ENCODE measurements around the gene CT45A10.
"Not testable (repeated sequence)": the region's sequence is repeated elsewhere in the genome, so short reads cannot be mapped to it uniquely, and the experiment has no call there.

The CT45A10 gene, protein sequence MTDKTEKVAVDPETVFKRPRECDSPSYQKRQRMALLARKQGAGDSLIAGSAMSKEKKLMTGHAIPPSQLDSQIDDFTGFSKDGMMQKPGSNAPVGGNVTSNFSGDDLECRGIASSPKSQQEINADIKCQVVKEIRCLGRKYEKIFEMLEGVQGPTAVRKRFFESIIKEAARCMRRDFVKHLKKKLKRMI

DNA sequence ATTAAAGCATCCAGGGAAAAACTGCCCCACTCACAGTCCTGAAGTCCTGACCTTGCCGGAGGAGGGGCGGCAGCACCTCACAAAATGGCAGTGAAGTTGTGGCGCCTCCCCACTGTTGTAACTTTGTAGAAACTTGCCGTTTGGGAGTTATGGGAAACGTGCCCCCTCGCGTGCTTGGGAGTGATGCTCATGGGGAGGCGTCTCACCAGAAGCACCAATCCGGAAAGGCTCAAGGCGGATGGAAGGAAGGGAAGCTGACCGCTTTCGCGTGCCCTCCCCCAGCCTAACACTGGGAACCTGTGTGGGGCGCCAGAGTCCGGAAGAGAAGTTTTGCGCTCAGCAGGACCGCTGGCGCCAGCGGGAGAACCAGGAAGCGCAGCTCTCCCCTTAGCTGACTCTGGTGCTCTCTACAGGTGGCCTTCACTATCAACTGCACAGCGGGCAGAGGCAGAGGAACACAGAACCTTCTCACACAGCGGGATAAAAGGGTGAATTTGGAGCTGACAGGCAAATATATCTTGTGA is at the start of gene CT45A10, which contains the start of gene SAGE1:
CT45A10 (minus strand) TSS at position 151 of the 524 bp plus-strand sequence. CDS start 8,100 bp downstream, outside the sequence.
SAGE1 (plus strand) TSS at position 423 of the 524 bp plus-strand sequence. CDS start 2,527 bp downstream, outside the sequence.
- DNase-seq (ENCODE audit: low spot score), result no peak

DNA sequence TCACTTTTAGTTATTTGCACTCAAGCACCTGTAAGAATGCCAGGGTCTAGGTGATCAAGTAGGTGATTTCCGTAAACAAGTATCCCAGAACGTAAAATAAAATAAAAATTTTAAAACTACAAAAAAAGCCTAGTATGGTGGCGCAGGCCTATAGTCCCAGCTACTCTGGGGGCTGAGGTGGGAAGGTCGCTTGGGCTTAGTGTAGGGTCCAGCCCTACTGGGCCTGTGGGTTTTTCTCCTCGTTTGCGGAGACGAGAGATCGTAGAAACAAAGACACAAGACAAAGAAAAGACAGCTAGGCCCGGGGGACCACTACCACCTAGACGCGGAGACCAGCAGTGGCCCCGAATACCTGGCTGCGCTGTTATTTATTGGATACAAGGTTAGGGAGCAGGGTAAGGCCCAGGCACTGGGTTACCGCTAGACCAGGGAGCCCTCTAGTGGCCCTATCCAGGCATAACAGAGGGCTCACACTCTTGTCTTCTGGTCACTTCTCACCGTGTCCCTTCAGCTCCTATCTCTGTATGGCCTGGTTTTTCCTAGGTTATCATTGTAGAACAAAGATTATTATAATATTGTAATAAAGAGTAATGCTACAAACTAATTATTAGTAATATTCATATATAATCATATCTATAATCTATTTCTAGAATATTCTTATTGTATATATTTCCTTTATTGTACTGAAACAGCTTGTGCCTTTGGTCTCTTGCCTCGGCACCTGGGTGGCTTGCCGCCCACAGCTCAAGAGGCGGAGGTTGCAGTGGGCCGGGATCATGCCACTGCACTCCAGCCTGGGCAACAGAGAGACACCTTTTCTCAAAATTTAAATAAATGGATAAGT is 38.6 kb upstream of the CT45A10 start:
- DNase-seq (ENCODE audit: low spot score), result peak; percentile 26

DNA sequence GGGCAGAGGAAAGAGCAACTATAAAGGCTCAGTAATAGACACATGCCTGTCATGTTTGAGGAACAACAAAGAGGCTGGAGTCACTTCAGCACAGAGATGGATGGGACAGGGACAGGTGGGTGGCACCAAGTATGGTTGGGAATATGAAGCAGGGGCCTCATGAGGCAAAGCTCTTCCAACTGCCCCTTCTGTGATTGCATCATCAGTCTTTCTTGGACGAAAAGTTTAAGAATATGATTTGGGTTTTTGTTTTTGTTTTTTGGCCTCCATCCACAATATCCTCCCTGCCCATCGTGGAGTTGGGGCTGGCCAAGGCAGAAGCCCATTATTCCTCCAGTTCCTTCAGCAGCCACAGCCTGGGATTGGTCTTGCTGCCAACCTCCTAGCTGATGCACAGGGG is 34.7 kb upstream of the CT45A10 start:
- DNase-seq (ENCODE audit: low spot score), result no peak

DNA sequence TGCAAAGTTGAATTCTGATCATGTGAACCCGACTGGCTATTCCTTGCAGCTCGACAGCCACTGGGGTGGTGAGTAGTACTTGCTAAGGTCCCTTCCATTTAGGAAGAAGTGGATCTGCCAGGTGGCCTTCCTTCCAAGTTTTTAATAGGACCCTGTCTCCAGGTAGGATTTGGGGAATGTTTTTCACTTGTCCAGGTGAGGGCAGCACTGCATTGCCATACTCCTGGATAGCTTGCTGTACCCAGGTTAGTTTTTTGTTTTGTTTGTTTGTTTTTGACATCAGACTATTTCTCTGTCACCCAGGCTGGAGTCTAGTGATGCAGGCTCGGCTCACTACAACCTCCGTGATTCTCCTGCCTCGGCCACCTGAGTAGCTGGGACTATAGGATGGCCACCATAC is 30.1 kb upstream of the CT45A10 start:
- peak; percentile 1 for DNase-seq (ENCODE audit: low spot score)

DNA sequence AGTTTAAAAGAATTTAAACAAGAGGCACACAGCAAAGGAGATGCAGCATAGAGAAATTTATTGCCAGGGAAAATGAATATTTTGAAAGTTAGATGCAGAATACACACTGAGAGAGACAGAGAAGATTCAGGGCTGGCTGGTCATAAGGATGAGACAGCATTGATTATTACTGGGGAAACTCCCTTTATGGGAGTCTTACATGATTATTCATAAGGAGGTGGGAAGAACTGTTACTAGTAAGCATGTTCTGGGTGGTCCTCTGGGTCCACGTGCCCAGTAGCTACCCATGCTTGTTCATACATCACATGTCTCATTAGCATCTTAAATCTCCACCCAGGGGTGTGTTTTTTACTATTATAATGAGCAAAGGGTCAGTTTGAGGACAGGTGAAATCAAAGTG is 27.3 kb upstream of the CT45A10 start:
- not testable (repeated sequence) for DNase-seq (ENCODE audit: low spot score)

DNA sequence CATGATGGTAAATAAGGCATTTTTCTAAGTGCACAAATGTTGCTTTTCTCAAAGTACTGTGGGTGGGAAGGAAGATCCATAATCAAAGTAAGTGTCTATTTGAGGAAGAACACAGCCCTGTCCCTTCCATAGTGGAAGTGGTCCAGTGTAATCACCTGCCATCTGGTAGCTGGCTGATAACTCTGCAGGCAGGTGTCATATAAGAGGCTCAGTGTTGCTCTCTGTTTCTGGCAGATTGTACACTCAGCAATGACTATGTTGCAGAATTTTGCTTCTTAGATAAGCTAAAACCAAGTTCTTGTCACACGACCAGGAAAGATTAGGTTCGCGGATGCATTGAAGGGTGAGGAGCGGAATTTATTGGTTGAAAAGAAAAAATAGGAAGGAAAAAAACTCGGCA is 21.2 kb upstream of the CT45A10 start:
- no peak for DNase-seq (ENCODE audit: low spot score)

DNA sequence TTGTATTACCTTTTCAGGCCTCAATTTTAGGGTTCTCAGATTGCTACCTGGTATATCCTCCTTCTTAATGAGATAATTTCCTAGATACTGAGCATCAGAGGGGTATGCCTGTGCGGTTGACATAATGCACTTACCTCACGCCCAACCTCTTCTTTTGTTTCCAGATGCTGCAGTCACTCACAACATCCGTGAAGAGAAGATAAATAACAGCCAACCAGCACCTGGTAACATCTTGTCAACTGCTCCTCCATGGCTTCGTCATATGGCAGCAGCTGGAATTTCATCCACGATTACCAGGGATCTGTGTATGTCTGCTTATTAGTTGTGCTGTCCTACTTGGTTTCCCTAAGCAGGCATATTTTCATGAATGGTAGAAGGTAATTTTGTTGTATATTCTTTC is 17.0 kb upstream of the CT45A10 start:
- no peak for DNase-seq (ENCODE audit: low spot score)

DNA sequence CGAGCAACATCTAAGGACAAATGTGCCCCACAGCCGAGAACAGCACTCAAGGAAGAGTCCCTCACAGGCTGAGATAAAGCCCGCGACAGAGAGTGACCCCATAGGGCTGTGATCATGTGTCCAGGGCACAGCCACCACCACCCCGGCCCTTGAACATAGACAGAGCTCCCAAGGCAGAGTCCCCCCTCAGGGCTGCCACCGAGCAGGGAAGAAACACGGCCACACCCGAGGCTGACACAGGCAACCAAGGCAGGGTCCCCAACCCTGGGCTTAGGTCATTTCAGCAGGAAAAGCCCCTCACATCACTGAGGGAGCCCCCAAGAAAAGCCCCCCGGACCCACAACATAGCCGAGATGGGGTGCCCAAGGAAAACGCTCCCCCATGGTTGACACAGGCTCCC is 463 bp downstream of the CT45A10 start:
- DNase-seq (ENCODE audit: low spot score), result no peak

DNA sequence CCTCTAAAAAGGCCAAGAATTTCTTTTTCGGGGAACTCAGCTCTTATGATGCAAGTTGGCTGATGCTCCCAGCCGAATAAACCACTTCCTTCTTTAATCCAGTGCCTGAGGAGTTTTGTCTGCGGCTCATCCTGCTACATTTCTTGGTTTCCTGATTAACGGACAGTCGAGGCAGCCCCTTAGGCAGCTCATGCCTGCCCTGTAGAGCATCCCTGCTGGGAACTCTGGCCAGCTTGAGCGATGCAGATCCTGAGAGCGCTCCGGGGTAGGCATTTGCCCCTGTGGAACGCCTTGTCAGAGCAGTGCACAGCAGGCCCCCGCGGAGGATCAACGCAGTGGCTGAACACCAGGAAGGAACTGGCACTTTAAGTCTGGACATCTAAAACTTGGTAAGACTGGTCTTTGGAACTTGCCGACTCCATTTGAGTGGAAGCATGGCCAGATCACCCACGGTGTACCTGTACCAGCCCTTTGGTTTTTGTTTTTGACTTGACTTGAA is 3.1 kb downstream of the CT45A10 start:
- no peak for DNase-seq (ENCODE audit: low spot score)

DNA sequence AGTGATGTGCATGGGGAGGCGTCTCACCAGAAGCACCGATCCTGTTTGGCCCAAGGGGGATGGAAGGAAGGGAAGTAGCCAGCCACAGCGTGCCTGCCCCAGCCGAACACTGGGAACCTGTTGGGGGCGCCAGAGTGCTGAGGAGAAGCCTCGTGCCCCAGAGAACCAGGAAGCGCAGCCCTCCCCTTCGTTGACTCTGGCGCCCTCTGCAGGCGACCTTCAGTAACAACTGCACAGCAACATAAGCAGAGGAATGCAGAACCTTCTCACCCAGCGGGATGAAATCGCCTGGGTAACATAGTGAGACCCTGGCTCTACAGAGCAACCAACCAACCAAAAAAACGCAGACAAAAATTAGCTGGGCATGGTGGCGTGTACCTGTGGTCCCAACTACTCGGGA is 4.3 kb downstream of the CT45A10 start:
- DNase-seq (ENCODE audit: low spot score), result not testable (repeated sequence)

DNA sequence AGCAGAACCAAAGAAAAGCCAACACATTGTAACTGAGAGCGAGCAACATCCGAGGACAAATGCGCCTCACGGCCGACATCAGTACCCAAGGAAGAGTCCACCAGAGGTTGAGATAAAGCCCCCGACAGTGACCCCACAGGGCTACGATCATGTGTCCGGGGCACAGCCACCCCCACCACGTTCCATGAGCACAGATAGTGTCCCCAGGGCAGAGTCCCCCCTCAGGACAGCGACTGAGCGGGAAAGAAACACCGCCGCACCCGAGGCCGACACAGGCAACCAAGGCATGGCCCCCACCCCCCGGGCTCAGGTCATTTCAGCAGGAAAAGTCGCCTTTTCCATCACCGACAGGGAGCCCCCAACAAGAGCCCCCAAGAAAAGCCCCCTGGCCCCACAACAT is 5.0 kb downstream of the CT45A10 start:
- DNase-seq (ENCODE audit: low spot score), result not testable (repeated sequence)

DNA sequence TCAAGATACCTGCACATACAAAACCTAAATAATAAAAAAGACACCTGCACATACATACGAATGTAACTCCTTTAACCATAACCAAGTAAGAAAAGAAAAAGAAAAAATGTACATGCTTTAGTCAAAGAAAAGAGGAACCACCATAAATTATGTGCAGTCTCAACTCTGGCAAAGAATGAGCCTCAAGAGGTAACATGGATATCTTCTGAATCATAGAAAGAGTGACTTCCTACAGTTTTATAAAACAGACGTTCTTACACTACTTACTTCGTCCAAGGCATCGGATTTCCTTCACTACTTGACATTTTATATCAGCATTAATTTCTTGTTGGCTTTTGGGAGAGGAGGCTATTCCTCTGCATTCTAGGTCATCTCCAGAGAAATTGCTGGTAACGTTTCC is 10.5 kb downstream of the CT45A10 start:
- DNase-seq (ENCODE audit: low spot score), result not testable (repeated sequence)

DNA sequence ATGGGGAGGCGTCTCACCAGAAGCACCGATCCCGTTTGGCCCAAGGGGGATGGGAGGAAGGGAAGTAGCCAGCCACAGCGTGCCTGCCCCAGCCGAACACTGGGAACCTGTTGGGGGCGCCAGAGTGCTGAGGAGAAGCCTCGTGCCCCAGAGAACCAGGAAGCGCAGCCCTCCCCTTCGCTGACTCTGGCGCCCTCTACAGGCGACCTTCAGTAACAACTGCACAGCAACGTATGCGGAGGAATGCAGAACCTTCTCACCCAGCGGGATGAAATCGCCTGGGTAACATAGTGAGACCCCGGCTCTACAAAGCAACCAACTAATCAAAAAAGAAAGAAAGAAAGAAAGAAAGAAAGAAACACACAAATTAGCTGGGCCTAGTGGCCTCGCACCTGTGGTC is 21.5 kb downstream of the CT45A10 start, which contains the start of gene CT45A9:
CT45A9 (minus strand) TSS at position 101 of the 400 bp plus-strand sequence. CDS start 3,751 bp downstream, outside the sequence.
- not testable (repeated sequence) for DNase-seq (ENCODE audit: low spot score)

DNA sequence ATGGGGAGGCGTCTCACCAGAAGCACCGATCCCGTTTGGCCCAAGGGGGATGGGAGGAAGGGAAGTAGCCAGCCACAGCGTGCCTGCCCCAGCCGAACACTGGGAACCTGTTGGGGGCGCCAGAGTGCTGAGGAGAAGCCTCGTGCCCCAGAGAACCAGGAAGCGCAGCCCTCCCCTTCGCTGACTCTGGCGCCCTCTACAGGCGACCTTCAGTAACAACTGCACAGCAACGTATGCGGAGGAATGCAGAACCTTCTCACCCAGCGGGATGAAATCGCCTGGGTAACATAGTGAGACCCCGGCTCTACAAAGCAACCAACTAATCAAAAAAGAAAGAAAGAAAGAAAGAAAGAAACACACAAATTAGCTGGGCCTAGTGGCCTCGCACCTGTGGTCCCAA is 38.8 kb downstream of the CT45A10 start, which contains the start of gene CT45A8:
CT45A8 (minus strand) TSS at position 101 of the 400 bp plus-strand sequence. CDS start 3,755 bp downstream, outside the sequence.
- DNase-seq (ENCODE audit: low spot score), result not testable (repeated sequence)

DNA sequence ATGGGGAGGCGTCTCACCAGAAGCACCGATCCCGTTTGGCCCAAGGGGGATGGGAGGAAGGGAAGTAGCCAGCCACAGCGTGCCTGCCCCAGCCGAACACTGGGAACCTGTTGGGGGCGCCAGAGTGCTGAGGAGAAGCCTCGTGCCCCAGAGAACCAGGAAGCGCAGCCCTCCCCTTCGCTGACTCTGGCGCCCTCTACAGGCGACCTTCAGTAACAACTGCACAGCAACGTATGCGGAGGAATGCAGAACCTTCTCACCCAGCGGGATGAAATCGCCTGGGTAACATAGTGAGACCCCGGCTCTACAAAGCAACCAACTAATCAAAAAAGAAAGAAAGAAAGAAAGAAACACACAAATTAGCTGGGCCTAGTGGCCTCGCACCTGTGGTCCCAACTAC is 56.1 kb downstream of the CT45A10 start, which contains the start of gene CT45A7:
CT45A7 (minus strand) TSS at position 101 of the 400 bp plus-strand sequence. CDS start 3,747 bp downstream, outside the sequence.
- not testable (repeated sequence) for DNase-seq (ENCODE audit: low spot score)
